Loucy (cell line): ENCODE results near the gene THTPA.
"Not testable (repeated sequence)": the region's sequence is repeated elsewhere in the genome, so short reads cannot be mapped to it uniquely, and the experiment has no call there.

Experiments used
- H2AFZ ChIP-seq: fragments of 200-600 bp; sonication (generic); 2 replicates; pipeline ENCODE4 v1.6.0; 2016; ENCODE audit warnings: antibody characterized with exemption, mild to moderate bottlenecking, low read length, moderate library complexity
- H3F3A ChIP-seq: fragments of 200-600 bp; 2 replicates; pipeline ENCODE4 v1.6.0; 2016; ENCODE audit warnings: antibody characterized with exemption, low read depth, mild to moderate bottlenecking
- H3K27me3 ChIP-seq: fragments of 200-600 bp; sonication (generic); 2 replicates; pipeline ENCODE4 v1.6.1; 2014; ENCODE audit warnings: low read length, mild to moderate bottlenecking; ENCODE audit not compliant: insufficient read depth, poor library complexity, severe bottlenecking
- H3K36me3 ChIP-seq: fragments of 200-600 bp; sonication (generic); 2 replicates; pipeline ENCODE4 v1.6.1; 2016; ENCODE audit warnings: low read length; ENCODE audit not compliant: insufficient read depth
- H3K4me1 ChIP-seq: fragments of 200-600 bp; sonication (generic); 2 replicates; pipeline ENCODE4 v1.5.1; 2014; ENCODE audit warnings: low read length, mild to moderate bottlenecking; ENCODE audit not compliant: insufficient read depth, poor library complexity, severe bottlenecking
- H3K4me2 ChIP-seq: fragments of 200-600 bp; sonication (generic); 2 replicates; pipeline ENCODE4 v1.6.0; 2014; ENCODE audit warnings: antibody characterized with exemption, low read length, low read depth, mild to moderate bottlenecking; ENCODE audit not compliant: poor library complexity, severe bottlenecking
- H3K4me3 ChIP-seq: fragments of 200-600 bp; sonication (generic); 2 replicates; pipeline ENCODE4 v1.5.1; 2014; ENCODE audit warnings: low read length, mild to moderate bottlenecking, mixed read lengths; ENCODE audit not compliant: poor library complexity, severe bottlenecking
- H3K79me2 ChIP-seq: fragments of 200-600 bp; sonication (generic); 2 replicates; pipeline ENCODE4 v1.6.1; 2014; ENCODE audit warnings: low read length; ENCODE audit not compliant: insufficient read depth
- H3K9ac ChIP-seq: fragments of 200-600 bp; sonication (generic); 2 replicates; pipeline ENCODE4 v1.6.0; 2014; ENCODE audit warnings: mild to moderate bottlenecking, low read depth, low read length, moderate library complexity; ENCODE audit not compliant: poor library complexity, severe bottlenecking
- H3K9me2 ChIP-seq: fragments of 200-600 bp; sonication (generic); replicated peaks from 2 replicates; pipeline ENCODE4 v1.6.1; 2016; ENCODE audit warnings: low read depth, low read length, mixed read lengths
- H3K9me3 ChIP-seq: fragments of 200-600 bp; sonication (generic); 2 replicates; pipeline ENCODE4 v1.6.1; 2014; ENCODE audit warnings: mild to moderate bottlenecking, antibody characterized with exemption, low read length, low read depth; ENCODE audit not compliant: insufficient read depth
- H4K20me1 ChIP-seq: fragments of 200-600 bp; sonication (generic); 2 replicates; pipeline ENCODE4 v1.6.0; 2014; ENCODE audit warnings: antibody characterized with exemption, low read length, mild to moderate bottlenecking; ENCODE audit not compliant: insufficient read depth, poor library complexity, severe bottlenecking
- CTCF ChIP-seq: fragments of 200-600 bp; sonication (generic); conservative IDR thresholded peaks from 2 replicates; pipeline ENCODE4 v1.5.1; 2014; ENCODE audit warnings: mild to moderate bottlenecking, antibody characterized with exemption, low read length
- EZH2phosphoT487 ChIP-seq: fragments of 200-600 bp; IDR thresholded peaks from 2 replicates; pipeline ENCODE4 v1.6.1; 2018; ENCODE audit warnings: antibody characterized with exemption, mild to moderate bottlenecking, moderate library complexity, borderline replicate concordance

Gene THTPA

GRCh38 chr14:23605931-23606585, 50.0 kb downstream of the THTPA start:
- no peaks in the 10 kb centered on the region for H3K9me3 ChIP-seq
- no peaks in the 10 kb centered on the region for H3K9me2 ChIP-seq
- no peaks in the 10 kb centered on the region for H3K79me2 ChIP-seq
- H3K4me2 ChIP-seq: no peak overlapping the region
- no peaks in the 10 kb centered on the region for H4K20me1 ChIP-seq
- no peak overlapping the region for H3K9ac ChIP-seq
- H3F3A ChIP-seq: peaks cover 3% of the 10 kb centered on the region; the same call in 1 of the 2 replicates
- H3K27me3 ChIP-seq: no peaks in the 10 kb centered on the region
- H2AFZ ChIP-seq: no peak overlapping the region
- no peak for TF ChIP-seq EZH2phosphoT487
- no peak for TF ChIP-seq CTCF
- H3K36me3 ChIP-seq: no peaks in the 10 kb centered on the region
- H3K4me3 ChIP-seq: no peak overlapping the region
- H3K4me1 ChIP-seq: peaks cover 30% of the 10 kb centered on the region

- Histone ChIP-seq H3K9me3 (no peaks in the 10 kb centered on the region), H3K9me2 (no peaks in the 10 kb centered on the region), H3K27me3 (no peaks in the 10 kb centered on the region), H3K79me2 (no peaks in the 10 kb centered on the region), H3K36me3 (no peaks in the 10 kb centered on the region), H3K9ac (no peak overlapping the region), H3K4me1 (peaks cover 20% of the 10 kb centered on the region), H4K20me1 (no peaks in the 10 kb centered on the region), H2AFZ (no peak overlapping the region), H3F3A (peaks cover 3% of the 10 kb centered on the region; the same call in 1 of the 2 replicates), H3K4me2 (no peak overlapping the region), H3K4me3 (no peak overlapping the region)
- TF ChIP-seq EZH2phosphoT487 (no peak), CTCF (no peak)
These were observed 52.4 kb downstream of the THTPA start for GRCh38 chr14:23608454-23608853.

GRCh38 chr14:23609001-23609400, 52.9 kb downstream of the THTPA start:
- H3F3A ChIP-seq: peaks cover 3% of the 10 kb centered on the region; the same call in 1 of the 2 replicates
- no peak overlapping the region for H3K4me3 ChIP-seq
- no peaks in the 10 kb centered on the region for H4K20me1 ChIP-seq
- no peak overlapping the region for H3K4me2 ChIP-seq
- H3K4me1 ChIP-seq: peaks cover 20% of the 10 kb centered on the region
- no peaks in the 10 kb centered on the region for H3K36me3 ChIP-seq
- H3K27me3 ChIP-seq: no peaks in the 10 kb centered on the region
- no peak overlapping the region for H2AFZ ChIP-seq
- no peaks in the 10 kb centered on the region for H3K9me2 ChIP-seq
- no peak for TF ChIP-seq EZH2phosphoT487
- TF ChIP-seq CTCF: no peak
- H3K9ac ChIP-seq: no peak overlapping the region
- no peaks in the 10 kb centered on the region for H3K9me3 ChIP-seq
- no peaks in the 10 kb centered on the region for H3K79me2 ChIP-seq

- H4K20me1 ChIP-seq, H3K9me3 ChIP-seq, H3K9me2 ChIP-seq, H3K79me2 ChIP-seq, H3F3A ChIP-seq, H3K36me3 ChIP-seq, H3K27me3 ChIP-seq: not testable (repeated sequence)
- Histone ChIP-seq H3K4me1 (peaks cover 20% of the 10 kb centered on the region), H3K4me3 (peak overlapping the region; percentile 60), H2AFZ (peak overlapping the region; percentile 53), H3K4me2 (peak overlapping the region; percentile 76), H3K9ac (peak overlapping the region; percentile 65)
These were observed 53.5 kb downstream of the THTPA start for GRCh38 chr14:23609411-23610089.
